D721Med (cell line): ENCODE results near the gene TM2D3.

Experiments
- DNase-seq: peaks from one replicate; pipeline ENCODE4 v3.0.0; 2011; ENCODE audit warnings: low spot score; ENCODE audit not compliant: insufficient read length
- FAIRE-seq: peaks from 2 replicates; lab custom pipeline; 2011; peaks lifted over from hg19 to GRCh38; lab: Jason Lieb, UNC
- TF ChIP-seq, protein P1 (sequence below): IDR thresholded peaks from 2 replicates; pipeline ENCODE4 v1.5.1; 2012; ENCODE audit warnings: mild to moderate bottlenecking, control low read depth; ENCODE audit not compliant: insufficient read depth; ENCODE audit errors: missing control alignments

TM2D3 gene

GRCh38 chr15:101604124-101604874 lies 47.9 kb downstream of the TM2D3 start:
- TF ChIP-seq, protein P1, sequence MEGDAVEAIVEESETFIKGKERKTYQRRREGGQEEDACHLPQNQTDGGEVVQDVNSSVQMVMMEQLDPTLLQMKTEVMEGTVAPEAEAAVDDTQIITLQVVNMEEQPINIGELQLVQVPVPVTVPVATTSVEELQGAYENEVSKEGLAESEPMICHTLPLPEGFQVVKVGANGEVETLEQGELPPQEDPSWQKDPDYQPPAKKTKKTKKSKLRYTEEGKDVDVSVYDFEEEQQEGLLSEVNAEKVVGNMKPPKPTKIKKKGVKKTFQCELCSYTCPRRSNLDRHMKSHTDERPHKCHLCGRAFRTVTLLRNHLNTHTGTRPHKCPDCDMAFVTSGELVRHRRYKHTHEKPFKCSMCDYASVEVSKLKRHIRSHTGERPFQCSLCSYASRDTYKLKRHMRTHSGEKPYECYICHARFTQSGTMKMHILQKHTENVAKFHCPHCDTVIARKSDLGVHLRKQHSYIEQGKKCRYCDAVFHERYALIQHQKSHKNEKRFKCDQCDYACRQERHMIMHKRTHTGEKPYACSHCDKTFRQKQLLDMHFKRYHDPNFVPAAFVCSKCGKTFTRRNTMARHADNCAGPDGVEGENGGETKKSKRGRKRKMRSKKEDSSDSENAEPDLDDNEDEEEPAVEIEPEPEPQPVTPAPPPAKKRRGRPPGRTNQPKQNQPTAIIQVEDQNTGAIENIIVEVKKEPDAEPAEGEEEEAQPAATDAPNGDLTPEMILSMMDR = no peak
- DNase-seq (no peak), FAIRE-seq (no peak)

DNA sequence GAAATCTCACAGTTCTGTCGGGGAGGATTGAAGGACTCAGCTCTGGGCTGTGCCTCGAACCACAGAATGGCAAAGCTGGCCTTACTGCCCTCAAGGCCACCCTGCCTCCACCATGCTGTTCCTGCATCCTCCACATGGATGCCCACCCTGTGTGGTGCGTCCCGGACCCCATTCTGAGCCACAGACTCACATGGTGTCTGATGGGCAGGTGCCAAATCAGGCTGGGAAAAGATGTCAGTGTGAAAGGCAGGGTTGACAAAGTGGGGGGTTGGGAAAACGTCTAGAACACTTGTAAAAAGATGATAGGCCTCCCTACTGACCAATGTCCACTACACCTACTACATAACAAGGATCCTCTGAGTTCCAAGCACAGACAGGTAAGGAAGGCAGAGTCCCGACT lies 49.4 kb downstream of the TM2D3 start:
- FAIRE-seq (no peak), DNase-seq (no peak)
- TF ChIP-seq, protein P1 = no peak

GRCh38 chr15:101600035-101600434 lies 52.1 kb downstream of the TM2D3 start:
- TF ChIP-seq, protein P1 = no peak
- DNase-seq (no peak), FAIRE-seq (no peak)

DNA sequence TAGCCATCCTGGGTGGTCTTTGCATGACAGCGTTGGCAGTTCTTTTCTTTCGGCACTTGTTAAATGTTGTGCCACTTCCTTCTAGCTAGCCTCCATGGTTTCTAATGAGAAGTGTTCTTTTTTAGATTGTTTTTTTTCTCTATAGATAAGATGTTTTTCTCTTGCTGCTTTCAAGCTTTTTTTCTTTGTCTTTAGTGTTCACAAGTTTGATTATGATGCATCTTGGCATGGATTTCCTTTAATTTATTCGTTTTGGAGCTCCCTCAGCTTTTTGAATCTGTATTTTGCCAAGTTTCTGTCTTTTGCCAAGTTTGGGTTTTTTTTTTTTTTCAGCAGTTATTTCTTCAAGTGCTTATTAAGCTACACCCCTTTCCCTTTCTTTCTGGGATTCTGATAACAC lies 53.1 kb downstream of the TM2D3 start:
- DNase-seq = no peak
- TF ChIP-seq, protein P1 = no peak
- FAIRE-seq = no peak

GRCh38 chr15:101597360-101597928 lies 54.7 kb downstream of the TM2D3 start:
- no peak for FAIRE-seq
- TF ChIP-seq, protein P1 = no peak

GRCh38 chr15:101596633-101597032 lies 55.5 kb downstream of the TM2D3 start:
- DNase-seq = no peak
- TF ChIP-seq, protein P1 = no peak
- FAIRE-seq = no peak

More at GRCh38 chr15:101597360-101597928, 54.7 kb downstream of the TM2D3 start:
- no peak for DNase-seq
